ENCODE measurements around the gene CD80.

CD80 gene

DNA sequence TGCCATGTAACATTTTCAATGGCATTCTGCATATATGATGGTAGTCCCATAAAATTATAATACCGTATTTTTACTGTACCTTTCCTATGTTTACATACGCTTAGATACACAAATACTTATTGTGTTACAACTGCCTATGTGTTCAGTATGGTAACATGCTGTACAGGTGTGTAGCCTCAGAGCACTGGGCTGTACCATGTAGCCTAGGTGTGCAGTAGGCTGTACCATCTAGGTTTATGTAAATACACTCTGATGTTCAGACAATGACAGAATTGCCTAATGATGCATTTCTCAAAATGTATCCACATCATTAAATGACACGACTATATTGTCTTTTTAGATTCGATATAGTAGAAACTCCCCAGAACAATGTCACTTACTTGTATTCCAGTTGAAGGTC, 22.7 kb downstream of the CD80 start:
- Mint-ChIP-seq H3K4me3 (no peak overlapping the region), H3K4me1 (no peaks in the 10 kb centered on the region), H3K36me3 (no peaks in the 10 kb centered on the region), H3K27ac (no peak overlapping the region), H3K27me3 (no peaks in the 10 kb centered on the region), H3K9me3 (no peaks in the 10 kb centered on the region)

DNA sequence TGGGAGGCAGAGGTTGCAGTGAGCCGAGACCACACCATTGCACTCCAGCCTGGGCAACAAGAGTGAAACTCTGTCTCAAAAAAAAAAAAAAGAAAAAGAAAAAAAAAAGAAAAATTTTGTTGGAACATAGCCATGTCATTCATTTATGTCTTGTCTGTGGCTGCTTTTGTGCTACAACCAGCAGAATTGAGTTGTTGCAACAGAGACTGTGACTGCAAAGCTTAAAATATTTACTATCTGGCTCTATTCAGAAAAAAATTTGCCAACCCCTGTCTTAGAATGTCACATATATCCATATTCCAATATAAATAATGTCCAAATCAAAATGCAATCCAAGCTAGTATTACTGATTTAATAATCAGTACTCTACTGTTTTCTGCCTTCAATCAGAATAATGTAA, 25.1 kb downstream of the CD80 start:
- Mint-ChIP-seq H3K36me3 (no peaks in the 10 kb centered on the region), H3K27ac (no peak overlapping the region), H3K27me3 (no peaks in the 10 kb centered on the region), H3K9me3 (no peaks in the 10 kb centered on the region), H3K4me3 (no peak overlapping the region), H3K4me1 (no peaks in the 10 kb centered on the region)

GRCh38 chr3:119531151-119531550, 28.3 kb downstream of the CD80 start:
- Mint-ChIP-seq H3K27ac (no peak overlapping the region), H3K9me3 (no peaks in the 10 kb centered on the region), H3K4me1 (no peaks in the 10 kb centered on the region)

DNA sequence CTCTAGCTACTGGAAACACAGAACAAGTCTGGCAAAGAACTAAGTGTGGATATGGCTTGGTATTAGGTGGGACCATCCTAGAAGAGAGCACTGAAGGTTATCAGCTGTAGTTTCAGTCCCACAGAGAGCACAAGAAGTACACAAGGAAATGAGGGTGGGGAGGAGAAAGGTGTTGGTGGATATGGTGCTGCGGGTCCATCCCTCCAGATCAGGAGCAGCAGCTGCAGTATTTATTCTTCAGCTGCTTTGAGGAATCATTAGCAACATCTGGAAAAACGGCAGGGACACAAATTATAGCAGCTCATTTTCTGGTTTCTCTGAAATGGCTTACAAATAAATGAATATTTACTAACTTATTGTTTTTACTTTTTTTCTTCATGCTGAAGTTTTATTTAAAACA, 29.0 kb downstream of the CD80 start:
- peaks cover 5% of the 10 kb centered on the region for H3K36me3 Mint-ChIP-seq
- no peak overlapping the region for H3K4me3 Mint-ChIP-seq
- no peaks in the 10 kb centered on the region for H3K4me1 Mint-ChIP-seq
- H3K27me3 Mint-ChIP-seq, result no peaks in the 10 kb centered on the region
- H3K9me3 Mint-ChIP-seq, result no peaks in the 10 kb centered on the region
- H3K27ac Mint-ChIP-seq, result no peak overlapping the region

More at GRCh38 chr3:119531151-119531550, 28.3 kb downstream of the CD80 start:
- peaks cover 3% of the 10 kb centered on the region for H3K36me3 Mint-ChIP-seq
- H3K4me3 Mint-ChIP-seq, result no peak overlapping the region
- no peaks in the 10 kb centered on the region for H3K27me3 Mint-ChIP-seq

DNA sequence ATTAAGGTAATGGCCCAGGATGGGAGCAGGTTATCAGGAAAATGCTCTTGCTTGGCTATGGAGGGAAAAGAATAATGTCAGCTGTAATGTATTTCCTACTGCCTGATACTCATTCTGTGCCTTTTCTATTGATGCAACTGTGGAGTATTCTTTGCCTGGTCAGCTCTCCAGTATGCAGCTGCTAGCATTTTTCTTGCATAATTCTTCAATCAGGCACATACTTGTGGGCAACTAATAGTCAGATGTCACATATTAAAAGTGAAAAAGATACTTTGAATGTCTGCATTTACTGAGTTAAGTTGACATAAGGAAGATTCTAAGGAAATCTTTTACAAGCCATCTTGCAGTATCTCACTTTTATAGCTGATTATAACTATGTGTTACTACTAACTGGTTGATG, 29.5 kb downstream of the CD80 start:
- H3K36me3 Mint-ChIP-seq, result peaks cover 5% of the 10 kb centered on the region
- H3K27ac Mint-ChIP-seq, result no peak overlapping the region
- no peaks in the 10 kb centered on the region for H3K27me3 Mint-ChIP-seq
- no peak overlapping the region for H3K4me3 Mint-ChIP-seq
- no peaks in the 10 kb centered on the region for H3K4me1 Mint-ChIP-seq
- H3K9me3 Mint-ChIP-seq, result no peaks in the 10 kb centered on the region

DNA sequence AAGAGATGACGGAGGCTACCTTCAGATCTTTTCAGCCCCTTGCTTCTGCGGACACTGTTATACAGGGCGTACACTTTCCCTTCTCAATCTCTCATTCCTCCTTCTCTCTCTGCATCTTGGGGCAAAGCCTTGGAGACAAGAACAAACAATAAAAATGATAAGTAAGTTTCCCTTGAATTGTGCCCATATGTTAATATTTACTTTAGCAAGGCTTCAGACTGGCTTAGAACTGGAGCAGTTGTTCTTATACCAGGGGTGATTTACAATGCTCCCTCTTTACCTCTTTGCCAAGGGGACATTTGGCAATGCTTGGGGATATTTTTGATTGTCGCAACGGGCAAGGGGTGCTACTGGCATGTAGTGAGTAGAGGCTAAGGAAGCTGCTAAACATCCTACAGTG, 31.7 kb downstream of the CD80 start:
- no peaks in the 10 kb centered on the region for H3K4me1 Mint-ChIP-seq
- H3K4me3 Mint-ChIP-seq, result no peak overlapping the region
- no peaks in the 10 kb centered on the region for H3K27me3 Mint-ChIP-seq
- H3K36me3 Mint-ChIP-seq, result peaks cover 14% of the 10 kb centered on the region
- H3K9me3 Mint-ChIP-seq, result no peaks in the 10 kb centered on the region
- no peak overlapping the region for H3K27ac Mint-ChIP-seq

DNA sequence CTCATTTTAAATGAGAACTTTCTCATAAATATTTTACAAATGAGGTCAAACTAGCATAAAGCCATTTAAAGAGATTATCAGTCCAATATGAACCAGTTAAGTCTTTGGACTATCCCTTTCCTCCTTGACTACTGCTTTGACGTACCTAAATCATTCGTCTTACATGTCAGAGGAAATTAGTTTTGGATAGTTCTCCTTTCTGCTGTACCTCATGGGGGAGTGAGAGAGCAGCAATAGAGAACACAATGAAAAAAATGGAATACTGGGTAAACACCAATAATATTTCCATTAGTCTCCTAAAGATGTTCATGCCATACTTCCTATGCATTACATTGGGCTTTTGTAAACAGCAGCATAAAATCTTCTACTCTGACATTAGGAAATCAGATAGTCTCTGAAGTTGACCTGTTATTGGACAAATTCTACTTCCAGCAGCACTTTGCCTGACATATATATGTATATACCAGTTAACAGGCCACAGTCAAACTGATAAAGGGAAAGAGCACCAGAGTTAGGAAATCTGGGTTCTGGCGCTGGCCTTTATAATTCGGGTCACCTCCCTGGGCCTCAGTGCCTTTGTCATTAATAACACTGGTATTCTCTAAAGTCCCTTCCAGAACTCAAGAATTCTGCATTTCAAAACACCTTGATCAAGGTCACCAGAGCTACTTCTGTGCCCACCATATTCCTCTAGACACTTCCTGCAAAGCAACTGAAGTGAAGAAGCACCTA, 34.3 kb downstream of the CD80 start:
- Mint-ChIP-seq H3K4me3 (no peak overlapping the region), H3K36me3 (peaks cover 28% of the 10 kb centered on the region), H3K27ac (no peak overlapping the region), H3K4me1 (no peaks in the 10 kb centered on the region), H3K27me3 (no peaks in the 10 kb centered on the region), H3K9me3 (no peaks in the 10 kb centered on the region)

- peaks cover 50% of the 10 kb centered on the region for H3K36me3 Mint-ChIP-seq
- H3K27ac Mint-ChIP-seq, result no peak overlapping the region
- H3K4me1 Mint-ChIP-seq, result peaks cover 4% of the 10 kb centered on the region
- no peaks in the 10 kb centered on the region for H3K27me3 Mint-ChIP-seq
- H3K4me3 Mint-ChIP-seq, result no peak overlapping the region
- no peaks in the 10 kb centered on the region for H3K9me3 Mint-ChIP-seq
Observed at GRCh38 chr3:119518026-119518425, 41.4 kb downstream of the CD80 start.

- Mint-ChIP-seq H3K9me3 (no peaks in the 10 kb centered on the region), H3K4me1 (peaks cover 4% of the 10 kb centered on the region), H3K4me3 (no peak overlapping the region), H3K36me3 (peaks cover 48% of the 10 kb centered on the region), H3K27me3 (no peaks in the 10 kb centered on the region), H3K27ac (no peak overlapping the region)
Observed at GRCh38 chr3:119517112-119517511, 42.3 kb downstream of the CD80 start.

GRCh38 chr3:119514637-119515036, 44.8 kb downstream of the CD80 start:
- no peak overlapping the region for H3K4me3 Mint-ChIP-seq
- peaks cover 4% of the 10 kb centered on the region for H3K4me1 Mint-ChIP-seq
- H3K9me3 Mint-ChIP-seq, result no peaks in the 10 kb centered on the region
- no peaks in the 10 kb centered on the region for H3K27me3 Mint-ChIP-seq
- H3K36me3 Mint-ChIP-seq, result peaks cover 32% of the 10 kb centered on the region
- no peak overlapping the region for H3K27ac Mint-ChIP-seq

DNA sequence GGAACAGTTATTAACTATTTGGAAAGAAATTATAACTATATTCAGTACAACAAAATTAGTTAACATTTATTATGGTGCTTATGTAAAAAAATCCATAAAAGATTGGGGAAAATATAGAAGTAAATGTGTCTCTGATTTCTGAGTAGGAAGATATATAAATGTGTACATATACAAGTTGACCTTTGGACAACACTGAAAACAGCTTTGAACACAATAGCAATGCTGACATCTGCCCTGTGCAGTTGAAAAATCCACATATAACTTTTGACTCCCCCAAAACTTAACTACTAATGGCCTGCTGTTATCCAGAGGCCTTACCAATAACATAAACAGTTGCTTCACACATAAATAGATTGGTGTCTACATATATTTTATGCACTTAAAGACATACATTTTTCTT, 48.7 kb downstream of the CD80 start:
- no peak overlapping the region for H3K4me3 Mint-ChIP-seq

DNA sequence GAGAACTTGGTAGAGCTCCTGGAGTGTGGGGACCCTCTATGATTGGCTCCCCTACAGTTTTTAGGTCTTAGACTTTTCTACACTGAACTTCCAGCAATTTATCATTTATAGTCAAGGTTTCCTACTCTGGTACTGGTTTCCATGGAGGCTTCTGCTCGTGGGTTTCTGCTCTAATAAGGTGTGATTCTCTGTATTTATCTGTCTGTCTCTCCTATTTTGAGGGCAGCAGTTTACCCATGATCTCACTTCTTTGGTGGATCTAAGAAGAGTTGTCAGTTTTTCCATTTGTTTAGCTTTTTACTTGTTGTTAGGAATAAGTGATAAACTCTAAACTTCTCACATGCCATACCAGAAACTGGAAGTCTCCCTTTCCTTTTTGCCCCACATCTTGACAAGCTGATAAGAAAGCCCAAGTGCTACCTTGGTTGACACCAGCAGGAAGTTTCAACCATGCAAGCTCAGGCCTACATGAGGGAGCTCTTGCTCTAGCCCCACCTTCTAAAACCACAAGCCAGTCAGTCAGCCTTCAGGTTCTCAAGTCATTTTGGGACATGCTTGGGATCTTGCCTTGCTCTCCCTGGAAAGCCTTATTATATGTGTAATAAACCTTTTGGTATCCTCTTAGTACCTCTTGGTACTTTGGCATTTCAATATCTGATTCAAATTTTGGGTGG, 51.1 kb downstream of the CD80 start:
- Mint-ChIP-seq H3K36me3 (peaks cover 30% of the 10 kb centered on the region), H3K27ac (peak overlapping the region; percentile 94), H3K9me3 (no peaks in the 10 kb centered on the region), H3K4me3 (peak overlapping the region; percentile 42), H3K27me3 (no peaks in the 10 kb centered on the region), H3K4me1 (peaks cover 44% of the 10 kb centered on the region)

More for the DNA sequence above, 48.7 kb downstream of the CD80 start:
- H3K27ac Mint-ChIP-seq, result no peak overlapping the region
- peaks cover 32% of the 10 kb centered on the region for H3K36me3 Mint-ChIP-seq
- H3K27me3 Mint-ChIP-seq, result no peaks in the 10 kb centered on the region
- peaks cover 35% of the 10 kb centered on the region for H3K4me1 Mint-ChIP-seq
- no peaks in the 10 kb centered on the region for H3K9me3 Mint-ChIP-seq

DNA sequence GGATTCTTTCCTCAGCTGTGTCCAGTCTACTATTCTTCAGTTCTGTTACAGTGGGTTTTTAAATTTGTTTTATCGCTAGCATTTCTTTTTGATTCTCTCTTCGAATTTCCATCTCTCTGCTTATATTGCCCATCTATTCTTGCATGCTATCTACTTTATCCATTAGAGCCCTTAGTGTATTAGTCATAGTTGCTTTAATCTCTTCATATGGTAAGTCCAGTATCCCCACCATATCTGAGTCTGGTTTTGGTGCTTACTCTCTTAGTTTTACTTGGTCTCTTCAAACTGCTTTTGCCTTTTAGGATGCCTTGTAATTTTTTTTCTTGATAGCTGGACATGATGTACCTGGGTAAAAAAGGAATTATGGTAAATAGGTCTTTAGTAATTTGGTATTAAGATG, 52.0 kb downstream of the CD80 start:
- Mint-ChIP-seq H3K9me3 (no peaks in the 10 kb centered on the region), H3K27ac (peak overlapping the region; percentile 94), H3K4me1 (peaks cover 44% of the 10 kb centered on the region), H3K4me3 (peak overlapping the region; percentile 72), H3K36me3 (peaks cover 27% of the 10 kb centered on the region), H3K27me3 (no peaks in the 10 kb centered on the region)

GRCh38 chr3:119506631-119507030, 52.8 kb downstream of the CD80 start:
- no peaks in the 10 kb centered on the region for H3K9me3 Mint-ChIP-seq
- H3K4me3 Mint-ChIP-seq, result peak overlapping the region; percentile 72
- H3K27ac Mint-ChIP-seq, result peak overlapping the region; percentile 94
- peaks cover 27% of the 10 kb centered on the region for H3K36me3 Mint-ChIP-seq
- peaks cover 47% of the 10 kb centered on the region for H3K4me1 Mint-ChIP-seq
- H3K27me3 Mint-ChIP-seq, result no peaks in the 10 kb centered on the region

- Mint-ChIP-seq H3K4me3 (peak overlapping the region; percentile 100), H3K4me1 (peaks cover 50% of the 10 kb centered on the region), H3K27ac (no peak overlapping the region), H3K27me3 (no peaks in the 10 kb centered on the region), H3K36me3 (peaks cover 4% of the 10 kb centered on the region), H3K9me3 (no peaks in the 10 kb centered on the region)
Observed at GRCh38 chr3:119500901-119501300, 58.5 kb downstream of the CD80 start.

DNA sequence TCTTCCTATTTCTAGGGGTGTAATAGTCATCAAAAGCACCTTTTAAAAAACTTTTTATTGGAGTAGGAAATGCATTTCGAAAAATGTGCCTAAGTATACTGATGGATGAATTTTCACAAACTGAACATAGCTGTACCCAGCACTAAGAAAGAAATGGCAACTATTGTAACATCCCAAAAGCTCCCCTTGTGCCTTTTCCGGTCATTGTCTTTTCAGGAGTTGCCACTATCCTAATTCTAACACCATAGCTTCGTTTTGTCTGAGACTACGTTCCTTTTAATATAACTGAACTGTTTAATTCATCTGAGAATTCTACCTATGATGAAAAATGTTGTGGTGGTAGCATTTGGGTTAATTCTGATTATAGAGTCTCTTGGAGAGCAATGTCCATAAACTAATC, 59.1 kb downstream of the CD80 start:
- no peaks in the 10 kb centered on the region for H3K27me3 Mint-ChIP-seq
- no peaks in the 10 kb centered on the region for H3K9me3 Mint-ChIP-seq
- H3K4me1 Mint-ChIP-seq, result peaks cover 47% of the 10 kb centered on the region
- H3K4me3 Mint-ChIP-seq, result peak overlapping the region; percentile 100
- peaks cover 4% of the 10 kb centered on the region for H3K36me3 Mint-ChIP-seq
- peak overlapping the region; percentile 52 for H3K27ac Mint-ChIP-seq

Measured in activated naive CD4-positive, alpha-beta T cell treated with anti-CD3 and anti-CD28 coated beads, Interleukin-2, amount 50 U/mL, for 24 hours (primary cell).